HepG2 (cell line): ENCODE data around the gene TET3.

Experiments
- ZNF350 ChIP-seq: sonication (generic); formaldehyde crosslinking; IDR thresholded peaks from 2 replicates; pipeline ENCODE4 v1.4.0; 2020; ENCODE audit warnings: mild to moderate bottlenecking, low read depth, missing genetic modification reagents, borderline replicate concordance
- ZNF510 ChIP-seq: sonication (generic); formaldehyde crosslinking; IDR thresholded peaks from 2 replicates; pipeline ENCODE4 v1.4.0; 2020; ENCODE audit warnings: low read depth, mild to moderate bottlenecking, missing genetic modification reagents

- no peak for TF ChIP-seq ZNF510 (CRISPR knock-in tag)
- TF ChIP-seq ZNF350 (CRISPR knock-in tag) = no peak
Measured at GRCh38 chr2:73990531-73990930, 5.8 kb downstream of the TET3 start.
